HG02852 (cell line): ENCODE results near the gene BRINP3.

Experiments
- ATAC-seq: cut with Tn5 transposase; IDR thresholded peaks from one replicate; pipeline ENCODE4 v1.9.1; 2021; ENCODE audit warnings: mild to moderate bottlenecking, moderate library complexity; ENCODE audit not compliant: unreplicated experiment

Gene BRINP3

GRCh38 chr1:190193508-190194115 is 284.1 kb downstream of the BRINP3 start:
- ATAC-seq, result no peak

GRCh38 chr1:190192627-190193026 is 285.0 kb downstream of the BRINP3 start:
- ATAC-seq, result no peak

- no peak for ATAC-seq
Measured at GRCh38 chr1:190183588-190183987, 294.1 kb downstream of the BRINP3 start.

- ATAC-seq, result no peak
Measured at GRCh38 chr1:190179817-190180216, 297.8 kb downstream of the BRINP3 start.

- ATAC-seq, result no peak
Measured at GRCh38 chr1:190178827-190179226, 298.8 kb downstream of the BRINP3 start.

GRCh38 chr1:190177555-190177954 is 300.1 kb downstream of the BRINP3 start:
- no peak for ATAC-seq

GRCh38 chr1:190176776-190177175 is 300.9 kb downstream of the BRINP3 start:
- ATAC-seq, result no peak

- ATAC-seq, result no peak
Measured at GRCh38 chr1:190175320-190175719, 302.3 kb downstream of the BRINP3 start.

GRCh38 chr1:190172651-190173430 is 304.8 kb downstream of the BRINP3 start:
- ATAC-seq, result no peak

GRCh38 chr1:190170321-190170720 is 307.3 kb downstream of the BRINP3 start:
- ATAC-seq, result no peak

- ATAC-seq, result no peak
Measured at GRCh38 chr1:190169311-190170067, 308.2 kb downstream of the BRINP3 start.

- ATAC-seq, result no peak
Measured at GRCh38 chr1:190168893-190169280, 308.8 kb downstream of the BRINP3 start.

- no peak for ATAC-seq
Measured at GRCh38 chr1:190168116-190168892, 309.4 kb downstream of the BRINP3 start.

GRCh38 chr1:190159146-190159545 is 318.5 kb downstream of the BRINP3 start:
- ATAC-seq, result no peak

- ATAC-seq, result no peak
Measured at GRCh38 chr1:190154744-190155143, 322.9 kb downstream of the BRINP3 start.

GRCh38 chr1:190147616-190148015 is 330.0 kb downstream of the BRINP3 start:
- ATAC-seq, result no peak

GRCh38 chr1:190144650-190145049 is 333.0 kb downstream of the BRINP3 start:
- no peak for ATAC-seq

- no peak for ATAC-seq
Measured at GRCh38 chr1:190140644-190141043, 337.0 kb downstream of the BRINP3 start.

GRCh38 chr1:190138702-190139101 is 339.0 kb downstream of the BRINP3 start:
- no peak for ATAC-seq

- ATAC-seq, result no peak
Measured at GRCh38 chr1:190138266-190138665, 339.4 kb downstream of the BRINP3 start.

GRCh38 chr1:190129366-190129765 is 348.3 kb downstream of the BRINP3 start:
- ATAC-seq, result no peak
